ENCODE measurements around the gene ENTPD6. TPM values are rescaled to one million over a fixed set of nuclear protein-coding genes. Genes with fewer than 3 reads are reported as not detected.

Gene ENTPD6
- total RNA-seq, 4 donors from 2014 or later: 62.2 to 114 (median 67.0) TPM

DNA sequence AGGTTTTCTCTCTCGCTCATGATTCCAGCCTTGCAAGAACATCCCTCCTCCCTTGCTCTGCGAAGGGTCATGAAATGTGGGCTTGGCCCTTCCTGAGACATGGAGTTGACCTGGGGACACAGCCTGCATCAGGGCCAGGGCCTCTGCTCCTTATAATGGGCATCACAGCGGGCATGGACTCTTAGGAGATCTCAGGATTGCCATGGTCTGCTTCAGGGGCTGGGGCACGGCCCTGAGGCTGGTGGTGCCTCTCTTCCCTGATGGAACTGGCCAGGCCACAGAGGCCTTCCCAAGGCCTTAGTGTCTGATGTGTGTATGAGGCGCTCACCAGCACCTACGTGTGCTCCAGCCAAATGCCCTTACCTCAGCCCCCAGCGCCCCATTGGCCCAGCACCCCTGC lies 23.9 kb downstream of the ENTPD6 start:
- no peaks in the 10 kb centered on the region for H3K27me3 ChIP-seq
- H3K4me3 ChIP-seq: no peak overlapping the region
- TF ChIP-seq, protein P1, sequence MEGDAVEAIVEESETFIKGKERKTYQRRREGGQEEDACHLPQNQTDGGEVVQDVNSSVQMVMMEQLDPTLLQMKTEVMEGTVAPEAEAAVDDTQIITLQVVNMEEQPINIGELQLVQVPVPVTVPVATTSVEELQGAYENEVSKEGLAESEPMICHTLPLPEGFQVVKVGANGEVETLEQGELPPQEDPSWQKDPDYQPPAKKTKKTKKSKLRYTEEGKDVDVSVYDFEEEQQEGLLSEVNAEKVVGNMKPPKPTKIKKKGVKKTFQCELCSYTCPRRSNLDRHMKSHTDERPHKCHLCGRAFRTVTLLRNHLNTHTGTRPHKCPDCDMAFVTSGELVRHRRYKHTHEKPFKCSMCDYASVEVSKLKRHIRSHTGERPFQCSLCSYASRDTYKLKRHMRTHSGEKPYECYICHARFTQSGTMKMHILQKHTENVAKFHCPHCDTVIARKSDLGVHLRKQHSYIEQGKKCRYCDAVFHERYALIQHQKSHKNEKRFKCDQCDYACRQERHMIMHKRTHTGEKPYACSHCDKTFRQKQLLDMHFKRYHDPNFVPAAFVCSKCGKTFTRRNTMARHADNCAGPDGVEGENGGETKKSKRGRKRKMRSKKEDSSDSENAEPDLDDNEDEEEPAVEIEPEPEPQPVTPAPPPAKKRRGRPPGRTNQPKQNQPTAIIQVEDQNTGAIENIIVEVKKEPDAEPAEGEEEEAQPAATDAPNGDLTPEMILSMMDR (IDR thresholded peaks at IDR 0.05): no peak
- TF ChIP-seq EP300 (IDR thresholded peaks at IDR 0.05) (no peak), POLR2A (IDR thresholded peaks at IDR 0.05) (no peak)
- peaks cover 0 to 93% (median 5%) of the 10 kb centered on the region in 3 donors for H3K36me3 ChIP-seq
- H3K9me3 ChIP-seq: no peaks in the 10 kb centered on the region
- 95 to 96% methylated on average over 7 of the region's 7 CpGs for WGBS, 2 donors
- no peak for DNase-seq (ENCODE audit: low spot score in 2 of 2)
- H3K27ac ChIP-seq: peak overlapping the region in 1 of 4 donors; percentile 84
- H3K4me1 ChIP-seq: peaks cover 0 to 41% (median 0%) of the 10 kb centered on the region in 4 donors

DNA sequence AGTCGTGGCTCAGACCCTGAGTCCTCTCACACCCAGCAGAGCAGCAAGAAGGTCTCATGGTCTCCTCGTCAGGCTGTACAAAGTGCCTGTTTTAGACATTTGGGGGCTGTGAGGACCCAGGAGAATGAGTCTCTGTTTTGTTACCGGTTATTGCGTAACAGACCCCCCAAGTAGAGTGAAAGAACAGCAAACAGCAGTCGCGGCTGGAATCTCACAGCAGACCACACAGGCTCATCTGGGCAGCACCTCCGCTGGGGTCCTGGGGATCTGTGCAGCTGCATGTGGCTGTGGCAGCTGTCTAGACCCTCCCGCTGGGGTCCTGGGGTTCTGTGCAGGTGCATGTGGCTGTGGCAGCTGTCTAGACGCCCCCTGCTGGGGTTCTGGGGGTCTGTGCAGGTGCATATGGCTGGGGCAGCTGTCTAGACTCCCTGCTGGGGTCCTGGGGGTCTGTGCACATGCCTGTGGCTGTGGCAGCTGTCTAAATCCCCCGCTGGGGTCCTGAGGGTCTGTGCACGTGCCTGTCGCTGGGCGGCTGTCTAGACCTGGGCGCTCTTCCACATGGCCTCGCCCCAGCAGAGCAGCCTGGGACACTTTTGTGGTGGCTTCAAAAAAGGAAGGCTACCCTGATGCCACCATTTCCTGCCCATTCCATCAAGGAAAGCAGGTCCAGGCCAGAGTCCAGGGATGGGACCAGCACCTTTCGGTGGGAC lies 24.7 kb downstream of the ENTPD6 start:
- no peaks in the 10 kb centered on the region for H3K9me3 ChIP-seq
- H3K27me3 ChIP-seq: no peaks in the 10 kb centered on the region
- no peak for TF ChIP-seq POLR2A (IDR thresholded peaks at IDR 0.05)
- TF ChIP-seq EP300 (IDR thresholded peaks at IDR 0.05): peak in 1 of 2 donors; percentile 54
- TF ChIP-seq, protein P1 (IDR thresholded peaks at IDR 0.05): no peak
- H3K36me3 ChIP-seq: peaks cover 0 to 93% (median 5%) of the 10 kb centered on the region in 3 donors
- peak overlapping the region in 2 of 4 donors; percentile 36 to 84 for H3K27ac ChIP-seq
- DNase-seq (ENCODE audit: low spot score in 2 of 2): peak in 1 of 2 donors; percentile 67
- H3K4me1 ChIP-seq: peaks cover 0 to 41% (median 0%) of the 10 kb centered on the region in 4 donors
- WGBS, 2 donors: 59 to 78% methylated on average over 9 to 16 of the region's 16 CpGs
- no peak overlapping the region for H3K4me3 ChIP-seq

DNA sequence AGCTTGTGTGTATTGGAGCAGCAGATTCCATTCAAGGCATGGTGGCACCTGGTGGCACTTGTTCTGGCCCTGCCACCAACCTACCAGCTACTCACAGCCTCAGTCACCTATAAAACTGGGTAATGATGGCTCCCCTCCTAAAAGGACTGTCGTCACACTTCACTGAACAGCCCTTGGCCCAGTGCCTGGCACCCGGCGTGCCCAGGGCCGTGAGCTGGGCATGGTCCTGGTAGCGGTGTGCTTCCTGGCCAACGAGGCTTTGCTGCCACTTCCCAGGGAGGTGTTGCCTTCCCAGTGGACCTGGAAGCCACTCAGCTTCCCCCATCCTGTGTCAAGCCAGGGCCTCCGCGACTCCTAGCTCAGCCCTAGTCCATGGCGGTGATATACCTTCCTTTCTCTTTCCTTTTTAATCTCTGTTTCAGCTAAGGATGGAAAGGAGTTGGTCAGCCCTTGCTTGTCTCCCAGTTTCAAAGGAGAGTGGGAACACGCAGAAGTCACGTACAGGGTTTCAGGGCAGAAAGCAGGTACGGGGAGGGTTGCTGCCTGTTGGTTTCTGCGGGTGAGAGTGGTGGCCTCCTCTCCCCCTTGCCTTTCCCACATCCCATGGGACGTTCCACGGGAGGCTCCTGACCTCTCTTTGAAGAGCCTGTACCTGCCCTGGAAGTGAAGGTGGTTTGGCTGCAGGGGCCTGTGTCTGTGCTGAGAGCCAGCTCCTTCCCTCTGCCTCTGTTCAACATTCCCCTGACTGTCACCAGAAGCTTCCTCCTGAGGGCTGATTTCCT lies 25.5 kb downstream of the ENTPD6 start:
- Histone ChIP-seq H3K36me3 (peaks cover 0 to 93% (median 5%) of the 10 kb centered on the region in 3 donors), H3K27me3 (no peaks in the 10 kb centered on the region), H3K27ac (peak overlapping the region in 2 of 4 donors; percentile 36 to 84), H3K9me3 (no peaks in the 10 kb centered on the region), H3K4me1 (peaks cover 0 to 41% (median 0%) of the 10 kb centered on the region in 4 donors), H3K4me3 (no peak overlapping the region)
- TF ChIP-seq, protein P1 (IDR thresholded peaks at IDR 0.05): no peak
- no peak for TF ChIP-seq EP300 (IDR thresholded peaks at IDR 0.05)
- no peak for TF ChIP-seq POLR2A (IDR thresholded peaks at IDR 0.05)
- 85 to 87% methylated on average over 10 to 14 of the region's 15 CpGs for WGBS, 2 donors
- DNase-seq (ENCODE audit: low spot score in 2 of 2): no peak

- peak overlapping the region; percentile 2 to 84 (median 56) for H3K27ac ChIP-seq
- no peak for TF ChIP-seq POLR2A (IDR thresholded peaks at IDR 0.05)
- peak in 1 of 2 donors; percentile 47 for TF ChIP-seq EP300 (IDR thresholded peaks at IDR 0.05)
- TF ChIP-seq, protein P1 (IDR thresholded peaks at IDR 0.05): no peak
- no peak overlapping the region for H3K4me3 ChIP-seq
- peak; percentile 62 to 74 for DNase-seq (ENCODE audit: low spot score in 2 of 2)
- peaks cover 0 to 93% (median 5%) of the 10 kb centered on the region in 3 donors for H3K36me3 ChIP-seq
- no peaks in the 10 kb centered on the region for H3K9me3 ChIP-seq
- H3K27me3 ChIP-seq: no peaks in the 10 kb centered on the region
- 68 to 75% methylated on average over 26 to 29 of the region's 29 CpGs for WGBS, 2 donors
- H3K4me1 ChIP-seq: peaks cover 0 to 47% (median 3%) of the 10 kb centered on the region in 4 donors
Measured at GRCh38 chr20:25221592-25222460, 26.3 kb downstream of the ENTPD6 start.
